ENCODE results near the gene SMIM38.
A peak's percentile ranks its signal among the peaks of the same experiment; 100 is the strongest.
"Not testable (repeated sequence)": the region's sequence is repeated elsewhere in the genome, so short reads cannot be mapped to it uniquely, and the experiment has no call there.

SMIM38 gene

DNA sequence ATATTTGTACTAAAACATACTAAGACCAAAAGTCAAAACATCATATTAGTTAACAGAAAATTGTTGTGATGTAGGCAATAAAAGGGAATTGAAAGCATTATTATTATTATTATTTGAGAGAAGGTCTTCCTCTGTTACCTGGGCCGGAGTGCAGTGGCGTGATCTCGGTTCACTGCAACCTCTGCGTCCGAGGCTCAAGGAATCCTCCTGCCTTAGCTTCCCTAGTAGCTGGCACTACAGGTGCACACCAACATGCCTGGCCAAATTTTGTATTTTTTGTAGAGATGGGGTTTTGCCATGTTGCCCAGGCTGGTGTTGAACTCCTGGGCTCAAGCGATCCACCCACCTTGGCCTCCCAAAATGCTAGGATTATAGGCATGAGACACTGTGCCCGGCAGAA, 15.6 kb upstream of the SMIM38 start:
- not testable (repeated sequence) for DNase-seq (ENCODE audit: low spot score)

DNA sequence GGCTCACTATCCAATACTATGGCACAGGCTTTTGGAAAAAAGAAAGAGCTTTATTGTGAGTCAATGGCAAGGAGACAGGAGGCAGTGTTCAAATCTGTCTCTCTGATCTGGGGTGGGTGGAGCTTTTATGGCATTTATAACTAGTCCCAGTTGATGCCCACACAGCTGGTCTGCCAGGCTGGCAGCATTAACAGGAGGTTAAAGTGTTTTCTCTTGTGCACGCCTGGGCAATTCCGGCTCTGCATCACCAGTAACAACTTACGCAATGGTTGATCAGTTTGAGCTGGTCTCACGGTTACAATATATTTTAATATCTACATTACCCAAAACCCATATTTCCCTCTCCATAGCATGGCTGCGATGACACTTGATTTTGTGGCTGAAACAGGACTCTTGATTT, 15.1 kb upstream of the SMIM38 start:
- DNase-seq (ENCODE audit: low spot score) = no peak

- DNase-seq (ENCODE audit: low spot score) = peak; percentile 48
Observed at GRCh38 chr11:69141742-69142141, 14.0 kb upstream of the SMIM38 start.

- no peak for DNase-seq (ENCODE audit: low spot score)
Observed at GRCh38 chr11:69142895-69143294, 12.8 kb upstream of the SMIM38 start.

DNA sequence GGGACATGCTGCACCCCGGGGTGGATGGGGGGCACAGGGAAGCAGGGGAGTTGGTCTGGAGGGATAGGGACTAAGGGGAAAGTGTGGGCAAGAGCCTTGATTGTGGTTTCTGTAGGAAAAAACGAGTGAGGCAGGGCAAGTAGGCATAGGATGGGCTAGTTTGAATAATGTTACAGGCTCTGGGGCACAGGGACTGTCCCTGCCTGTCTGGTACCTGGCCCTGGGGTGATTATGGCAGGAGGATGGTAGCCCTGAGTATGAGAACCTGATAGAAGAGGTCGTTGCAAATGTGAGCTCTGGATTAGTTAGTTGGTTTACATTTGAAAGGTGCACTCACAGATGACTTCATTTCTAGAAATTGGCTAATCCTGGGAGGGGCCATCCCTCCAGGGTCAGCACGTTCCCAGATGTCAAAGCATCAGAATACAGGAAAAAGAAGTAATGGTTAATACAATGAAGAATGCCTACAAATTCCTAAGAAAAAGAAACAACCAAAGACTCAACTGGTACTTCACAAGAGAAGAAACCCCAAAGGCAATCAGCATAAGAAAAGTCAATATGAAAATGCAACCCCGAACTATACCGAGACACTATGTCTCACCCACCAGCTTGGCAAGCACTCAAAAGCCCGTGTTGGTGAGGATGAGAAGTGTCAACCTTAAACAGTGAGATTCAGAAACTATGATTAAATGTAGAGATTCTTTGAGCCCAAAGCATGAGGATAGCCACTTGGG, 11.3 kb upstream of the SMIM38 start:
- DNase-seq (ENCODE audit: low spot score) = no peak

DNA sequence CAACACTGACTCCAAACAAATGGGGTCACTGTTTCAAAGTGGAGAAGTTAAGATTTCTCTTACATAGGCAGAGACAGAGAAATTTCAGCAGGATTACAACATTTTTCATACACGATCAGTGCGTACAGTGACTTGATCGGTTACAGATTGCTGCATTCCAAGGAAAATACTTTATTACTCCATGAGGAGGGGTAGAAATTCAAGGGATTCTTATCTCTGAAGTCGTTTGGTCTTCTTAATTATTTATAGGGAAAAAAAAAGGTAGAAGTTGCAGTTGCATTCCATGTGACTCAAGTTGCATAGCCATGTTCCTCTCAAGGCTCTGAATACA, 10.7 kb upstream of the SMIM38 start:
- no peak for DNase-seq (ENCODE audit: low spot score)

- DNase-seq (ENCODE audit: low spot score) = no peak
Observed at GRCh38 chr11:69148377-69148762, 7.4 kb upstream of the SMIM38 start.

GRCh38 chr11:69148806-69149205, 6.9 kb upstream of the SMIM38 start:
- no peak for DNase-seq (ENCODE audit: low spot score)

- DNase-seq (ENCODE audit: low spot score) = not testable (repeated sequence)
Observed at GRCh38 chr11:69149338-69150045, 6.2 kb upstream of the SMIM38 start.

DNA sequence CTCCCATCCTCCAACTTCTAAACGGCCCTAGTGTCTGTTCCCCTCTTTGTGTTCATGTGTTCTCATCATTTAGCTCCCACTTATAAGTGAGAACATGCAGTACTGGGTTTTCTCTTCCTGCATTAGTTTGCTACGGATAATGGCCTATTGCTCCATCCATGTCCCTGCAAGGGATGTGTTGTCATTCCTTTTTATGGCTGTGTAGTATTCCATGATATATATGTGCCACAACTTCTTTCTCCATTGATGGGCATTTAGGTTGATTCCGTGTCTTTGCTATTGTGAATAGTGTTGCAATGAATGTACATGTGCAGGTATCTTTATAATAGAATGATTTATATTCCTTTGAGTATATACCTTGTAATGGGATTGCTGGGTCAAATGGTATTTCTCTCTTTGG, 5.6 kb upstream of the SMIM38 start:
- no peak for DNase-seq (ENCODE audit: low spot score)

GRCh38 chr11:69151836-69152235, 3.9 kb upstream of the SMIM38 start:
- no peak for DNase-seq (ENCODE audit: low spot score)

GRCh38 chr11:69152733-69153421, 2.9 kb upstream of the SMIM38 start:
- no peak for DNase-seq (ENCODE audit: low spot score)

- no peak for DNase-seq (ENCODE audit: low spot score)
Observed at GRCh38 chr11:69153661-69154060, 2.1 kb upstream of the SMIM38 start.

DNA sequence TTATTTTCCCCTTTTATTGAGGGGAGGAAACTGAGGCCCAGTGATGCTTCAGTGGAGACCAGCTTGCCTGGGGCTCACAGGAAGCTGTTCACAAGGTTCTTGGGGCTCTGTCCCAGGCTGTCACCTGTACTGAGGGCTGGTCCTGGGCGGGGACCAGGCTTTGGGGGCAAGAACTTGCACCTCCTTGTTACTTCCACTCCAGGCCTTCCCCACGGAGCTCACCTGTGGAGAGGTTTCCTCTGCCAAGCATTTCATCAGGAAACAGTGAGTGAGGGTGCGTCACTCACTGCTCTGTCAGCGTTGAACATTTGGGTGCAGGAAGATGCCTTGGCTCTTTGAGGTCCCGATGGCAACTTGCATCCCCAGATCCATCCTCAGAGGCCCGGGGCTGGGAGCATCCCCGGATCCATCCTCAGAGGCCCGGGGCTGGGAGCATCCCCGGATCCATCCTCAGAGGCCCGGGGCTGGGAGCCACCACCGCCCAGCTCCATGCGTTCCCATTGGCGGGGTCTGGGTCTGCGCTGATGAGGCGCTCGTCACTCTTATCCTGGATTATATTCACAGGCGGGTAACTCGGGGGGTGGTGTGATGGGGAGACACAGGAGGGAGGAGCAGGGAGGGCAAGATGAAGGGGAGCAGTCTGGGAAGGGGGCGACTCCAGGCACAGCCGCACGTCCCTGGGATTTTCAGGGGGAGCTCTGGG, 1.4 kb upstream of the SMIM38 start:
- DNase-seq (ENCODE audit: low spot score) = no peak

DNA sequence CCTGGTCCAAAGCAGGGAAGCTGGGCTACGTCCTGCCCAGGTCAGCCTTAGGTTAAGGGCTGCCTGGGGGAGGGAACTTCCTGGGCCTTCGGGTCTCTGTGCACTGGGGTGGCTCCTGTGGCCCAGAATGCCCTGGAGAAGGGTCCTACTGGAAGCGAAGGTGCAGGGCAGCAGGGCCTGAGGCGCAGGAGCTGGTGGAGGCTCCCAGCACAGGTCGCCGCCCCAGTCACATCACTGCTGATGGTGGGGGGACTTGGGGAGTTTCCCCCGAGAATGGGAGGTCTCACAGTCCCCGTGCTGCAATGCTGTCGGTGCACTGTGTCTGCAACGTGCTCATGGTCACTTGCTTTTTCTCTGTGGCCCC, 815 bp upstream of the SMIM38 start:
- DNase-seq (ENCODE audit: low spot score) = no peak

DNA sequence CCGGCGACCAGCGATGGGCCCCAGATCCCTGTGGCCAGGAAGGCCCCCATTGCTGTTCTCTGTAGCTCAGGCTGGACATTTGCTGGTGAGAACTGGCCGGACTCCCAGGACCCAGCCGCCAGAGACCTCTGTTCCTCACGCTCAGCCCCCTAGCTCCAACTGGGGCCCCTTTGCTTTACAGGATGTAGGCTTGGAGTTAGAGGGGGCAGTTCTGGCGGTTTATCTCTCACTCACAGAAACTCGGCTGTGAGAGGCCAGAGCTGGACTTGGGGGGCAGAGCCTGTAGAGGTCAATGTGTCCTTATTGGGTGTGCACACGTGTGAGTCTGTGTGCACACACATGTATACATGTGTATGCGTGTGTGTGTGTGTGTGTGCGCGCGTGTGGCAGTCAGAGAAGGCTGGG, 502 bp downstream of the SMIM38 start:
- DNase-seq (ENCODE audit: low spot score) = no peak

DNA sequence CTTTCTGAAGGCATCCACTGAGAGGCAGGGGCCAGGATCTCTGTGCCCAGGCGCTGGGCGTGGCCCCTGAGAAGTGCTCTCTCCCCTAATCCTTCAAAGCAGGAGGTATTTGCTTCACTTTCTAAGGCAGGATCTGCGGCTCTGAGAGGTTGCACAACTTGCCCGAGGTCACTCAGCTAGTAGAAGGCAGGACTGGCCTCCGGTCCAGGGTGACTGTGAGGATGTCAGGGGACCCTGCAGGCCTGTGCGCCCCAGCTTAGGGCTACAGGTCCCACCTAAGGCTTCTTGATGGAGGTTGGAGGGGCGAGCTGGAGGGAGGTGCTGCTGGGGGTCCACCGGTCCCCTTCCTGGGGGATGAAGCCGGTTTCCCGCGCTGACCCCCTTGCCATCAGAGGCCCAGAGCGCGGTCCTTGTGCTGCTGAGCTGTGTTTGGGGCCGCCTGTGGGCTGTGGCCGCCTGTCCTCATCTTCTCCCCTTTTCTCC, 979 bp downstream of the SMIM38 start:
- no peak for DNase-seq (ENCODE audit: low spot score)

GRCh38 chr11:69157156-69157821, 1.6 kb downstream of the SMIM38 start:
- peak; percentile 94 for DNase-seq (ENCODE audit: low spot score)

GRCh38 chr11:69157822-69158231, 2.1 kb downstream of the SMIM38 start:
- DNase-seq (ENCODE audit: low spot score) = no peak

- no peak for DNase-seq (ENCODE audit: low spot score)
Observed at GRCh38 chr11:69158301-69159149, 2.8 kb downstream of the SMIM38 start.

Data from Ammon's horn (tissue), 1 donor.